AG04450 (cell line): ENCODE data around the gene PDZD2. TPM values are rescaled to one million over a fixed set of nuclear protein-coding genes. Genes with fewer than 3 reads are reported as not detected.

Source experiments
- CTCF ChIA-PET: fragments of 300-600, 350-600 bp; formaldehyde crosslinking; extraction: SDS; loops from one replicate; lab custom pipeline; 2022; ENCODE audit warnings: antibody characterized with exemption, inconsistent platforms; lab: Charles Lee
- POLR2A ChIA-PET: fragments of 350-600 bp; formaldehyde crosslinking; extraction: SDS; loops from one replicate; lab custom pipeline; 2021; ENCODE audit warnings: antibody characterized with exemption, inconsistent platforms; lab: Yijun Ruan, JAX
- DNase-seq: peaks from one replicate; pipeline ENCODE4 v3.0.0-alpha.2; 2011; ENCODE audit warnings: low read depth, low spot score
- H3K27ac ChIP-seq: one replicate; pipeline ENCODE4 v1.5.1; 2012; ENCODE audit warnings: low read depth, low read length, control low read depth
- H3K27me3 ChIP-seq: one replicate; pipeline ENCODE4 v1.6.0; 2012; ENCODE audit warnings: low read length; ENCODE audit not compliant: control insufficient read depth, insufficient read depth
- H3K4me3 ChIP-seq: 2 replicates; pipeline ENCODE4 v1.5.1; 2011; ENCODE audit warnings: mild to moderate bottlenecking, low read depth, low read length, control low read depth
- H3K9me3 ChIP-seq: 2 replicates; pipeline ENCODE4 v1.5.1; 2012; ENCODE audit warnings: low read length; ENCODE audit not compliant: control insufficient read depth, insufficient read depth
- polyA plus RNA-seq: library from polyadenylated mRNA; depleted of rRNA; stranded (reverse); fragments of >200 nt; gene quantifications from 2 replicates; pipeline ENCODE4 v1.2.3, GENCODE V29; 2011
- TF ChIP-seq, protein P1 (sequence below): IDR thresholded peaks from 2 replicates; pipeline ENCODE4 v1.5.1; 2011; ENCODE audit warnings: low read depth, low read length, control low read depth, inconsistent platforms

PDZD2 gene
- polyA plus RNA-seq, 1 experiment: 0.40 TPM

DNA sequence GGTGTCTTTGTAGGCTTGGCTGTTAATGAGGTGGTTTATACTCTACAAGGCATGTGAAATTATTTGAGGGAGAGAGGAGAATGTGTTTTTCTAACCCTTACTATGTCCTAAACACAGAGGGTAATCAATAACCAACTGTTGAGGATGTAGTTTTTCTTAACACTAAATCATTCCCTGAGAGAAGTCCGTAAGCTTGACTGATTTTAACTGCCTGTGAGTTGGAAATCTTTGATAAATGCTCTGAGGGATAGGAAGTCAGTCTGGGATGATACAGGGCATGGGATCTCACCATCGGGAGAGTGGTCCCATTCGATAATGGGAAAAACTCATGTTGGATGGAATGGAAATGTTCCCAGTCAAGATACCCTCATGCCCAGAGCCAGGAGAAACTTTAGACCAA, 249.6 kb downstream of the PDZD2 start:
- TF ChIP-seq, protein P1, sequence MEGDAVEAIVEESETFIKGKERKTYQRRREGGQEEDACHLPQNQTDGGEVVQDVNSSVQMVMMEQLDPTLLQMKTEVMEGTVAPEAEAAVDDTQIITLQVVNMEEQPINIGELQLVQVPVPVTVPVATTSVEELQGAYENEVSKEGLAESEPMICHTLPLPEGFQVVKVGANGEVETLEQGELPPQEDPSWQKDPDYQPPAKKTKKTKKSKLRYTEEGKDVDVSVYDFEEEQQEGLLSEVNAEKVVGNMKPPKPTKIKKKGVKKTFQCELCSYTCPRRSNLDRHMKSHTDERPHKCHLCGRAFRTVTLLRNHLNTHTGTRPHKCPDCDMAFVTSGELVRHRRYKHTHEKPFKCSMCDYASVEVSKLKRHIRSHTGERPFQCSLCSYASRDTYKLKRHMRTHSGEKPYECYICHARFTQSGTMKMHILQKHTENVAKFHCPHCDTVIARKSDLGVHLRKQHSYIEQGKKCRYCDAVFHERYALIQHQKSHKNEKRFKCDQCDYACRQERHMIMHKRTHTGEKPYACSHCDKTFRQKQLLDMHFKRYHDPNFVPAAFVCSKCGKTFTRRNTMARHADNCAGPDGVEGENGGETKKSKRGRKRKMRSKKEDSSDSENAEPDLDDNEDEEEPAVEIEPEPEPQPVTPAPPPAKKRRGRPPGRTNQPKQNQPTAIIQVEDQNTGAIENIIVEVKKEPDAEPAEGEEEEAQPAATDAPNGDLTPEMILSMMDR: no peak
- ChIA-PET POLR2A (no interaction called here), CTCF (no interaction called here)
- Histone ChIP-seq H3K27me3 (peaks cover 4% of the 10 kb centered on the region), H3K9me3 (no peaks in the 10 kb centered on the region), H3K27ac (no peak overlapping the region), H3K4me3 (no peak overlapping the region)
- no peak for DNase-seq

DNA sequence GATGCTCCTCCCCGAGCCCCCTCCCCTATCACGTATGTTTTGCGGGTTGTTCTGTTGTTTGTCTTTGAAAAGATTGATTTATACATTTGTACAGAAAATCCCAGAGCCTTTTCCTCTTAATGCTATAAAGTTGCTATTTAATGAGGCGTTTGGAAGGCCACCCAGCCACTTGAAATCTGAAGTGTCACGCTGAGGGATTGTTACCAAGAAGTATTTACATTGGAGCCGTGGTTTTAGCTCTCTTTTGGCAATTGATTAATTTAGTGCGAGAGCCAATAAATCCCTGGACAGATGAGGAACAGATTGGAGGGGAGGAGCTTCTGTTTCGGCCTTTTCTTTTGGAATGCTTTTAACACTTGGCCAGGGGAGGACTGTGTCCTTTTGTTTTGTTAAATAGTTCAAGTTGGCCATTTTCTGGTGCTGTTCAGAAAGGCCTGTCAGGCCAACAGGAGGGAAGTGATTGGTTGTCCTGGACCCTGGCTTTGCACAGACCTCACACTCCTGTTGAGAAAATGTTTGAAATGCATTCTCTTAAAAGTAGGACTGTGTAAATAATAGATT, 250.2 kb downstream of the PDZD2 start:
- POLR2A ChIA-PET: no interaction called here
- H3K27me3 ChIP-seq: peaks cover 4% of the 10 kb centered on the region
- CTCF ChIA-PET: interaction anchor here (0.6 kb wide), 1 partner anchor 38 kb away, joined by 3 read pairs; no protein-coding TSS in a partner anchor
- TF ChIP-seq, protein P1: no peak
- H3K9me3 ChIP-seq: no peaks in the 10 kb centered on the region
- no peak overlapping the region for H3K27ac ChIP-seq
- DNase-seq: no peak
- H3K4me3 ChIP-seq: no peak overlapping the region

DNA sequence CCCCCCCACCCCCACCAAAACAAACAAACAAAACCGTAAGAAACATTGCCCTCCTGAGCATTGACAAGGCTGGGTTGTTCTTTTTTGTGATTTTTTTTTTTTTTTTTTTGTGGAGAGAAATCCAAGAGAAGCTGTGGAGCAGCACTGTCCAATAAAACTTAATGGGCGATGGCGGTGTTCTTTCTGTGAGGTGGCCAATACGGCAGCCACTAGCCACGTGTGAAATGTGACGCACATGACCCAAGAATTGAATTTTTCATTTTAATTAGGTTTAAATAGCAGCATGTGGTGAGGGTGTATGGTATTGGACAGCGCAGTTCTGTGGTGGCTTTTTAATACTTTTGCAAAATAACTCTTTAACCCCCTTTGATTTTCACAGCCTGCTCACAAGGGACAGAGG, 251.1 kb downstream of the PDZD2 start:
- no peaks in the 10 kb centered on the region for H3K9me3 ChIP-seq
- ChIA-PET POLR2A (no interaction called here), CTCF (interaction anchor here (0.7 kb wide), 1 partner anchor 81 kb away, joined by 4 read pairs; no protein-coding TSS in a partner anchor)
- peaks cover 5% of the 10 kb centered on the region for H3K27me3 ChIP-seq
- no peak overlapping the region for H3K27ac ChIP-seq
- DNase-seq: no peak
- no peak overlapping the region for H3K4me3 ChIP-seq
- TF ChIP-seq, protein P1: no peak

DNA sequence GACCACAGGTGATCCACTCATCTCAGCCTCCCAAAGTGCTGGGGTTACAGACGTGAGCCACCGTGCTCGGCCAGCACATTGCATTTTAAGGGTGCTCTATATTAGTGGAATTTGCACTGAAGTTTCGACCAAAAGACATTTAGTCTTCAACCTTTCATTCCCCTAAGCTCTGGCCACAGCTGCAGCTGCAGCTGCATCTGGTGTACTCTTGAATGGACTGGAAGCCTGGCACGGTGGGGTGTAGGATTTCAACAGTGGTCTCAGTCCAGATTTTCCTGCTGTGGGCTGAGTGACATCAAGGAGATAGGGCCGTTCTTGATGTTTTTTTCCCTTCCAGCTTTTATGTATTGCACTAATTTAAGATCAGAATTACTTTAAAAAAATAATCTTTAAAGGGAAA, 255.2 kb downstream of the PDZD2 start:
- no peaks in the 10 kb centered on the region for H3K9me3 ChIP-seq
- TF ChIP-seq, protein P1: no peak
- no peak overlapping the region for H3K27ac ChIP-seq
- no peak overlapping the region for H3K4me3 ChIP-seq
- ChIA-PET CTCF (no interaction called here), POLR2A (interaction anchor here (0.6 kb wide), 1 partner anchor 105 kb away, joined by 4 read pairs; no protein-coding TSS in a partner anchor)
- peaks cover 13% of the 10 kb centered on the region for H3K27me3 ChIP-seq
- no peak for DNase-seq

DNA sequence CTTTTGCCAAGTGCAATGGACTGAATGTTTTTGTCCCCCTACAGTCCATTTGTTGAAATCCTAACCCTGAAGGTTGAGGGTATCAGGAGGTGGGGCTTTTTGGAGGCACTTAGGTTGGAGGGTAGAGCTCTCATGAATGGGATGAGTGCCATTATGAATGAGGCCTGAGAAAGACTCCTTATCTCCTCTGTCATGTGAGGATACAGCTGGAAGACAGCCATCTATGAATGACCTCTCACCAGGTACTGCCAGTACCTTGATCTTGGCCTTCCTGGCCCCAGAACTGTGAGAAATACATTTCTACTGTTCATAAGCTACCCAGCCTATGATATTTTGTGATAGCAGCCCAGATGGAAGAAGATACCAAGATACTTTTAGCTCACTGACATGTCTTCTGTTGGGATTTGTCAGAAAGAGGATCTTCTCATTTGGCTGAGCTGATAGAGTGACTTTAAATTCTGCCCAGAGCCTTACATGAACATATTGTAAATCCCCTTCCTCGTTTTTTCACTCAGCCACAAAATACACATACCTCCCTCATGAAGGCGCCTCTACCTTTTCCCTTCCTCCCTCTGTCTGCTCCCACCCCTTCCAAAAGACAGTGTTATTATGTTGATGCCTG, 256.4 kb downstream of the PDZD2 start:
- ChIA-PET POLR2A (no interaction called here), CTCF (no interaction called here)
- Histone ChIP-seq H3K9me3 (no peaks in the 10 kb centered on the region), H3K27ac (no peak overlapping the region), H3K27me3 (peaks cover 14% of the 10 kb centered on the region), H3K4me3 (no peak overlapping the region)
- TF ChIP-seq, protein P1: no peak
- no peak for DNase-seq
